Measurements from ENCODE around the gene PCDHA1.

- TF ChIP-seq, protein P1, sequence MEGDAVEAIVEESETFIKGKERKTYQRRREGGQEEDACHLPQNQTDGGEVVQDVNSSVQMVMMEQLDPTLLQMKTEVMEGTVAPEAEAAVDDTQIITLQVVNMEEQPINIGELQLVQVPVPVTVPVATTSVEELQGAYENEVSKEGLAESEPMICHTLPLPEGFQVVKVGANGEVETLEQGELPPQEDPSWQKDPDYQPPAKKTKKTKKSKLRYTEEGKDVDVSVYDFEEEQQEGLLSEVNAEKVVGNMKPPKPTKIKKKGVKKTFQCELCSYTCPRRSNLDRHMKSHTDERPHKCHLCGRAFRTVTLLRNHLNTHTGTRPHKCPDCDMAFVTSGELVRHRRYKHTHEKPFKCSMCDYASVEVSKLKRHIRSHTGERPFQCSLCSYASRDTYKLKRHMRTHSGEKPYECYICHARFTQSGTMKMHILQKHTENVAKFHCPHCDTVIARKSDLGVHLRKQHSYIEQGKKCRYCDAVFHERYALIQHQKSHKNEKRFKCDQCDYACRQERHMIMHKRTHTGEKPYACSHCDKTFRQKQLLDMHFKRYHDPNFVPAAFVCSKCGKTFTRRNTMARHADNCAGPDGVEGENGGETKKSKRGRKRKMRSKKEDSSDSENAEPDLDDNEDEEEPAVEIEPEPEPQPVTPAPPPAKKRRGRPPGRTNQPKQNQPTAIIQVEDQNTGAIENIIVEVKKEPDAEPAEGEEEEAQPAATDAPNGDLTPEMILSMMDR (IDR thresholded peaks at IDR 0.05): no peak
- no peak for TF ChIP-seq POLR2A (IDR thresholded peaks at IDR 0.05)
Measured at GRCh38 chr5:140953234-140953633, 167.3 kb downstream of the PCDHA1 start.

All from body of pancreas (tissue), 4 donors.